VCaP (cell line): Measurements from ENCODE around the gene ACTA2.

Experiments used
- H3K27ac ChIP-seq: fragments of 450-650 bp; 2 replicates; pipeline ENCODE4 v1.5.1; 2017
- CTCF ChIP-seq: fragments of 450-650 bp; conservative IDR thresholded peaks from 2 replicates; pipeline ENCODE4 v1.5.1; 2017; ENCODE audit warnings: mild to moderate bottlenecking, moderate library complexity

Gene ACTA2

GRCh38 chr10:88987243-88987725 lies 34.7 kb upstream of the ACTA2 start:
- peak overlapping the region; percentile 97; the same call in 1 of the 2 replicates for H3K27ac ChIP-seq
- peak; percentile 8 for TF ChIP-seq CTCF

GRCh38 chr10:88986549-88987242 lies 34.1 kb upstream of the ACTA2 start:
- H3K27ac ChIP-seq: peak overlapping the region; percentile 97
- peak; percentile 91 for TF ChIP-seq CTCF

- no peak for TF ChIP-seq CTCF
- H3K27ac ChIP-seq: peak overlapping the region; percentile 97
Measured at GRCh38 chr10:88984525-88984924, 32.0 kb upstream of the ACTA2 start.

GRCh38 chr10:88983939-88984338 lies 31.4 kb upstream of the ACTA2 start:
- H3K27ac ChIP-seq: peak overlapping the region; percentile 97
- TF ChIP-seq CTCF: no peak

- no peak for TF ChIP-seq CTCF
- H3K27ac ChIP-seq: peak overlapping the region; percentile 97
Measured at GRCh38 chr10:88983206-88983605, 30.6 kb upstream of the ACTA2 start.

GRCh38 chr10:88982366-88982765 lies 29.8 kb upstream of the ACTA2 start:
- TF ChIP-seq CTCF: no peak
- H3K27ac ChIP-seq: peak overlapping the region; percentile 97

GRCh38 chr10:88981435-88981834 lies 28.9 kb upstream of the ACTA2 start:
- TF ChIP-seq CTCF: no peak
- H3K27ac ChIP-seq: peak overlapping the region; percentile 97
